PFSK-1 (cell line): ENCODE data around the gene CIART.

ENCODE experiments used
- FOXP2 ChIP-seq: optimal IDR thresholded peaks from 2 replicates; pipeline ENCODE3; 2011; ENCODE audit warnings: borderline replicate concordance, control low read depth, inconsistent platforms; ENCODE audit not compliant: insufficient read depth; ENCODE audit errors: extremely low read length, extremely low read depth
- POLR2AphosphoS5 ChIP-seq: IDR thresholded peaks from 2 replicates; pipeline ENCODE4 v1.6.1; 2012; ENCODE audit warnings: low read depth, mild to moderate bottlenecking, control low read depth, low read length, moderate library complexity
- SIN3A ChIP-seq: IDR thresholded peaks from 2 replicates; pipeline ENCODE4 v1.6.1; 2012; ENCODE audit warnings: mild to moderate bottlenecking, low read length, moderate library complexity, borderline replicate concordance; ENCODE audit not compliant: insufficient read depth
- TAF1 ChIP-seq: IDR thresholded peaks from 2 replicates; pipeline ENCODE4 v1.6.1; 2012; ENCODE audit warnings: low read length, control low read depth, borderline replicate concordance; ENCODE audit not compliant: insufficient read depth
- TF ChIP-seq, protein P1 (sequence below), 2 experiments: IDR thresholded peaks; 2 replicates each; pipeline versions ENCODE4 v1.6.1 to v1.8.0; 2011 to 2012; ENCODE audit warnings: low read depth in 2 of 2, low read length in 2 of 2, control low read depth in 1 of 2, inconsistent platforms in 1 of 2, mild to moderate bottlenecking in 1 of 2, moderate library complexity in 1 of 2; ENCODE audit not compliant: insufficient read depth in 1 of 2

The CIART gene

DNA sequence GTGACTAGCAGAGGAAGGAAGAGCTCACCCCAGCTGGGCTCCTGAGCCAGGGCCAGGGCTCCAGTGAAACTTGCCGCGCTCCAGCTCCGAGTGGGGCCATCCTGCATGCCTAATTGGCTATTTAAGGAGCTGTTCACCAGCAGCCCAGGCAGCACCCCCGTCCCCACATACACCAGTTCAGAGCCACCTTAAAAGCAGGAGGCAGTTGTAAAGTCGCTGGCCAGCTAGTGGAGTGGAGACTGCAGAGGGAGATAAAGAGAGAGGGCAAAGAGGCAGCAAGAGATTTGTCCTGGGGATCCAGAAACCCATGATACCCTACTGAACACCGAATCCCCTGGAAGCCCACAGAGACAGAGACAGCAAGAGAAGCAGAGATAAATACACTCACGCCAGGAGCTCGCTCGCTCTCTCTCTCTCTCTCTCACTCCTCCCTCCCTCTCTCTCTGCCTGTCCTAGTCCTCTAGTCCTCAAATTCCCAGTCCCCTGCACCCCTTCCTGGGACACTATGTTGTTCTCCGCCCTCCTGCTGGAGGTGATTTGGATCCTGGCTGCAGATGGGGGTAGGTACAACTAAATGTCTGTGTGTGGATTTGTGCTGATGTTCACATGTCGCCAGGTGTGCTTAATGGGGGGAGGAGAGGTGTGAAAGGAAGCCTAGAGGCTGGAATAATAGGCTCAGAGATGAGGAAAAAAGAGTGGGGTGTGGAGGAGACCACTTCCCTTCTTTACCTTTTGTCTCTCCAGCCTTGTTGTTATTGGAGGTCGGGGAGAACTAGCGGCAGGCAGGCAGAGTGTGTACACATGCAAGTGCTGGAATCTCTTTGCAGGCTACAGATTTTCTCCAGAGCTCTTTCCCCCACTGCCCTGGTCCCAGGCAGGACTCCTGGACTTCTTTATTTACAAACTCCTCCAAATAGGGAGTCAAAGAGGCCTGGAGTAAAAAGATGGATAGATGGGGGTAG is 24.4 kb upstream of the CIART start, which contains the start of gene CA14:
CA14 (plus strand) TSS at position 151 of the 962 bp plus-strand sequence; CDS start at position 506, 355 bp downstream.
- TF ChIP-seq TAF1 (no peak), POLR2AphosphoS5 (no peak), FOXP2 (no peak), SIN3A (no peak)
- TF ChIP-seq, protein P1, sequence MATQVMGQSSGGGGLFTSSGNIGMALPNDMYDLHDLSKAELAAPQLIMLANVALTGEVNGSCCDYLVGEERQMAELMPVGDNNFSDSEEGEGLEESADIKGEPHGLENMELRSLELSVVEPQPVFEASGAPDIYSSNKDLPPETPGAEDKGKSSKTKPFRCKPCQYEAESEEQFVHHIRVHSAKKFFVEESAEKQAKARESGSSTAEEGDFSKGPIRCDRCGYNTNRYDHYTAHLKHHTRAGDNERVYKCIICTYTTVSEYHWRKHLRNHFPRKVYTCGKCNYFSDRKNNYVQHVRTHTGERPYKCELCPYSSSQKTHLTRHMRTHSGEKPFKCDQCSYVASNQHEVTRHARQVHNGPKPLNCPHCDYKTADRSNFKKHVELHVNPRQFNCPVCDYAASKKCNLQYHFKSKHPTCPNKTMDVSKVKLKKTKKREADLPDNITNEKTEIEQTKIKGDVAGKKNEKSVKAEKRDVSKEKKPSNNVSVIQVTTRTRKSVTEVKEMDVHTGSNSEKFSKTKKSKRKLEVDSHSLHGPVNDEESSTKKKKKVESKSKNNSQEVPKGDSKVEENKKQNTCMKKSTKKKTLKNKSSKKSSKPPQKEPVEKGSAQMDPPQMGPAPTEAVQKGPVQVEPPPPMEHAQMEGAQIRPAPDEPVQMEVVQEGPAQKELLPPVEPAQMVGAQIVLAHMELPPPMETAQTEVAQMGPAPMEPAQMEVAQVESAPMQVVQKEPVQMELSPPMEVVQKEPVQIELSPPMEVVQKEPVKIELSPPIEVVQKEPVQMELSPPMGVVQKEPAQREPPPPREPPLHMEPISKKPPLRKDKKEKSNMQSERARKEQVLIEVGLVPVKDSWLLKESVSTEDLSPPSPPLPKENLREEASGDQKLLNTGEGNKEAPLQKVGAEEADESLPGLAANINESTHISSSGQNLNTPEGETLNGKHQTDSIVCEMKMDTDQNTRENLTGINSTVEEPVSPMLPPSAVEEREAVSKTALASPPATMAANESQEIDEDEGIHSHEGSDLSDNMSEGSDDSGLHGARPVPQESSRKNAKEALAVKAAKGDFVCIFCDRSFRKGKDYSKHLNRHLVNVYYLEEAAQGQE (IDR thresholded peaks at IDR 0.05; ENCODE audit: insufficient read depth in 1 of 2, low read depth in 2 of 2, low read length in 2 of 2): no peak

GRCh38 chr1:150259217-150259616 is 23.1 kb upstream of the CIART start:
- TF ChIP-seq POLR2AphosphoS5 (no peak), SIN3A (no peak), TAF1 (no peak), FOXP2 (no peak)
- TF ChIP-seq, protein P1 (IDR thresholded peaks at IDR 0.05; ENCODE audit: insufficient read depth in 1 of 2, low read depth in 2 of 2, low read length in 2 of 2): no peak

GRCh38 chr1:150259758-150260669 is 22.3 kb upstream of the CIART start:
- TF ChIP-seq, protein P1 (IDR thresholded peaks at IDR 0.05; ENCODE audit: insufficient read depth in 1 of 2, low read depth in 2 of 2, low read length in 2 of 2): no peak
- no peak for TF ChIP-seq TAF1
- no peak for TF ChIP-seq POLR2AphosphoS5
- TF ChIP-seq FOXP2: no peak
- no peak for TF ChIP-seq SIN3A

DNA sequence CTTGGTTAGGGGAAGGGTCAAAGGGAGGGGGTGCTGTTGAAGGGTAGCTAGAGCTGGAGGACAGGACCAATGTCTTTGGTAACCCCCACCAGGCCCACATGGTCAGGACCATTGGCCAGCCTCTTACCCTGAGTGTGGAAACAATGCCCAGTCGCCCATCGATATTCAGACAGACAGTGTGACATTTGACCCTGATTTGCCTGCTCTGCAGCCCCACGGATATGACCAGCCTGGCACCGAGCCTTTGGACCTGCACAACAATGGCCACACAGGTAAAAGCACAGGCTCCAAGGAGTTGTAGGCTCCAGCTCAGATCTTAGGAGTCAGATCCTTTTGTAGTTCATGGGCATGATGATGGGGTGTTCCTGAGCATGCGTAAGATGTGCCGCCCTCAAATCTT is 21.0 kb upstream of the CIART start:
- no peak for TF ChIP-seq FOXP2
- no peak for TF ChIP-seq SIN3A
- TF ChIP-seq TAF1: no peak
- TF ChIP-seq, protein P1 (IDR thresholded peaks at IDR 0.05; ENCODE audit: insufficient read depth in 1 of 2, low read depth in 2 of 2, low read length in 2 of 2): no peak
- no peak for TF ChIP-seq POLR2AphosphoS5
